IPS-NIHi11 (cell line): Measurements from ENCODE around the gene ASCC1.
"Not testable (repeated sequence)": the region's sequence is repeated elsewhere in the genome, so short reads cannot be mapped to it uniquely, and the experiment has no call there.

ENCODE experiments used
- DNase-seq: peaks from one replicate; pipeline ENCODE4 v3.0.0; 2012; ENCODE audit warnings: mixed read lengths, low spot score

Gene ASCC1

DNA sequence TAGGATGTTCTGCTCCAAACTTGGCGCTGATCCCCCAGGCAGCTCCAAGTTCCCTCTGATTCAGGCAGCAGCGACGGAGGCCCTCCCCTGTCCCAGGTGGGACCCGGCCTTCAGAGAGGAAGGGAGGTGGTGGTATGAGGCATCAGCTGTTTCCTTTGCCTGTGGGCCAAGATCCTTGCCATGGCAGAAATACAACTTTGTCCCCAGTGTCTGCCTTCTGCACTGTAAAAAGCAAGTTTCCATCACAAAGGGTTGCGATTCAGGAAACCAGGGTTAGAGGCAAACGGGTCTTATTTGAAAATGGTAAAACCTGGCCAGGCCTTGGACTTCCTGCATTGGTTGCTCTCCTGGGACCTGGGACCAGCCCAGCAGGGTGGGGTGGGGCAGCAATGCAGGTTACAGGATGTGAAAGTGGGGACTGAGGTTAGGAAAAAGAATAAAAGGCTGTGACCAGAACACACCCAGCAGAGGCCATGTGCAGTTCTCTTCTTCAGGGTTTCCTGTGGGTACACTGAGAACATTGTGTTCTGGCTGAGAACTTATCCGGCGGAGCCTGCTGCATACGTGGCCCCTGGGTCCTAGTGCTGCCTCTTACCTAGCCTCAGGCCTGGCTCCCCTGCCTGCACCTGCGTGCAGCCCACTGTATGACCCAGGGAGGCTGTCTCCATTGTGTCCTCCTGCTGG lies 32.5 kb upstream of the ASCC1 start:
- DNase-seq = peak; percentile 74

DNA sequence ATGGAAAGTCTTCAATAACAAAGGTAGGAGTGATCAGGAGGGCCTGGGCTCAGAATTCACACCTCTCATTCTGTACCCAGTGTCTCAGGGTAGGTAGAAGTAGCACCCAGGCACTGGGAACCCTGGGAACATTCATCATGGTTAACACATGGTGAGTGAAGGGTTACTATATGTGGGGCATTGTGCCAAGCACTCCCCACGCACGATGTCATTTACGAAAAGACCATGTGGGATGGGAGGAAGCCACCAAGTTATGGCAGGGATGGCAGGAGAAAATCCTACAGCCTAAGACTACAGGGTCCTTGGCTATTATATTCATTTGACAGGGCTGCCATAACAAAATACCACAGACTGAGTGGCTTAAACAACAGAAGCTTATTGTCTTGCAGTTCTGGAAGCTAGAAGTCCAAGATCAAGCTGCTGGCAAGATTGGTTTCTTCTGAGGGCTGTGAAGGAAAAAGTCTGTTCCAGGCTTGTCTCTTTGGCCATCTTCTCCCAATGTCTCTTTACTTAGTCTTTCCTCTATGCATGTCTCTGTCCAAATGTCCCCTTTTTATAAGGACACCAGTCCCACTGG lies 30.0 kb upstream of the ASCC1 start:
- DNase-seq = no peak

DNA sequence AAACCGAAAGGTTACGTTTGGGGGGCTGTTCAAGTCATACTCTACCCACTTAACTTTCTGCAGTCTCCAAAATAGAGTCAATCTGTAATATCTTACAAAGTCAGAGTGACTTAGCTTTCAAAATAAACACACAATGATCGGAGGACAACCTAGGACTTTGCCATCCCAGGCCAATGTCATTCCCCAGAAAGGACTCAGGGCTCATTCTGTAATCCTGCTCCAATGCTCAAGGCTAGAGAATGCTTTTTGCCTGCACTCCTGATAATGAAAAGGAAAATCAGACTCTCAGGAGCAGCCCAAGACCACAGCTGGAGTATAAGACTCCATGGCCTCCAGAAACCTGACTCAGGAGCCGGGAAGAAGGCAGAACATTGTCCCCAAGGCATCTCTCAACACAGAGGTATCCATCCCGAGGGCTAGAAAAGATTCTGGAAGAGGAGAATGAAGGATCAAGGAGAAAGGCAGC lies 28.5 kb upstream of the ASCC1 start:
- DNase-seq = no peak

DNA sequence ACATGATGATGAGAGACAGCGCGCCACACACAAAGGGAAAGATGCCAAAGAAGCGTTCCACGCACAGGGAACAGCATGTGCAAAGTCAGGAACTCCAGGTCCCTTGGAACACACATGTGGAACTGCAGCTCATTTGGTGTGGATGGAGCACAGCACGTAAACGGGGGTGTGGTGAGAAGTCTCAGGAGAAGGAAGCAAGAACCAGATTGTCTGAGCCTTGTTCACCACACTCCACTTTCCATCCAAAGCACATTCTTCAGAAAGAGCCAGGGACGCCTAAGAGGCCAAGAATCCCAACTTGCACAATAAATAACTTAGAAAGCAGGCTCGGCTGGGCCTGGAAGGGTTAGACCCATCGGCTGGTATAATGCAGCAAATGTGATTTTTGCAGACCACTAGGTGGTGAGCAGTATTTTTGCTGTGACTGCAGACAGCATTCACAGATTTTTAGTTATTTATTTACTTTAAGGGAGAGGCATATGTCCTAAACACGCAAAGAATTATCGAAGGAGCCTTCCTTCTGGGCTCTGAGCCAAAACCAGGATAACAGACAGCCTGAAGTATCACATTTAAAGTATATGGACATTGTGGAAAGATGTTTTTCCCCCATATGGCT lies 27.9 kb upstream of the ASCC1 start:
- DNase-seq = no peak

DNA sequence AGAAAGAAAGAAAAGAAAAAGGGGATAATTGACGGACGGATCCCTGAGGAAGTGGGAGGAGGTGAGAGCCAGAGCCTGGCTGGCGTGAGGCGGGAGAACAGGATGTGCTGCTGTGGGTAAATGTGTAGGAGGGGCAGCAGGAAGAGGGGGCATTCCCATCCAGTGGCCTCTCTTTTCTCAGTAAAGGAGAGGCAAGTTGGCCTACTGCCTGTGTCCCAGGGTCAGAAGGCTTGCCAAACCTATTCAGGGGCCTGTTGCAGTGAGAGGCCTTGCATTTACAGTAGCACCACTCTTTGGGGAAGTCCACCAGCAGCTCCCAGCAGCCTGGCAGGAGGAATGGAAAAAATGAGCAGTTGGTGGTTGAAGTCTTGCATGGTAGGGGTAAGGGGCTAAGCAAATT lies 26.6 kb upstream of the ASCC1 start:
- DNase-seq = peak; percentile 42

DNA sequence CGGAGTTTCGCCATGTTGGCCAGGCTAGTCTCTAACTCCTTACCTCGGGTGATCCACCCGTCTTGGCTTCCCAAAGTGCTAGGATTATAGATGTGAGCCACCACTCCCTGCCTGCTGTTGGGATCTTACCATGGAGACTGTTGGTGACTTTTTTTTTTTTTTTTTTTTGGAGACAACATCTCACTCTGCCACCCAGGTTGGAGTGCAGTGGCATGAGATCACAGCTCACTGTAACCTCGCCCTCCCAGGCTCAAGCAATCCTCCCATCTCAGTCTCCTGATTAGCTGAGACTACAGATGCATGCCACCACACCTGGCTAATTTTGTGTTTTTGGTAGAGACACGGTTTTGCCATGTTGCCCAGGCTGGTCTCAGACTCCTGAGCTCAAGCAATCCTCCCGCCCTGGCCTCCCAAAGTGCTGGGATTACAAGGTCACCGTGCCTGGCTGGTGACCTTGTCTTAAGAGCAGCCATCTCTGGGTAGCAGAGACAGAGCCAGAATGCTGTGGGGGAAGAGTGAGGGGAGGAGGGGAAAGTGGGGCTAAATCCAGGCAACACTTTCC lies 25.7 kb upstream of the ASCC1 start:
- DNase-seq = no peak

DNA sequence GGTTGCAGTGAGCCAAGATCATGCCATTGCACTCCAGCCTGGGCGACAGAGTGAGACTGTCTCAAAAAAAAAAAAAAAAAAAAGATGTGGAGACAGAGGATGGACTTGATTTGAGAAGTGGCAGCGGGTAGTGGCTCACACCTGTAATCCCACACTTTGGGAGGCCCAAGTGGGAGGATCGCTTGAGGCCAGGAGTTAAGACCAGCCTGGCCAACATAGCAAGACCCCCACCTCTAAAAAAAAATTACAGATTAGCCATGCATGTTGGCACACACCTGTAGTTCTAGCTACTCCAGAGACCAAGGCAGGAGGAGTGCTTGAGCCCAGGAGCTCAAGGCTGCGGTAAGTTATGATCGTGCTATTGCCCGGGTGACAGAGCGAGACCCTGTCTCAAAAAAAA lies 24.3 kb upstream of the ASCC1 start:
- no peak for DNase-seq

DNA sequence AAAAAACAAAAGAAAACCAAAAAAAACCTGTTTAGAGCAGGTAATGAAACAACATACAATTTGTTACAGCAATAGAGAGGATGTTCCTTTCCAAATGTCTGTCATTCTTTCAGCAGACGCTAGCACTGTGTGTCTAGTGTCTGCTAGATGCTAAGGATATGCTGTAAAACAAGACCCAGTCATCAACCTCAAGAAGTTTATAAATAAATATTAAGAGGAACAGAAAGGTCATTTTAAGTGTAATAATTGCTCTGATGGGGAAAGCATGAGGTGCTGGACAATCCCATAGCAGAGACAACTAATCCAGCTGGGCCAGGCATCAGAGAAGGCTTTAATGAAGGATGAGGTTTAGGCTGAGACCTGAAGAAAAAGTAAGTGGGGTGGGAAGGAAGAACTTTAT lies 23.3 kb upstream of the ASCC1 start:
- DNase-seq = no peak

DNA sequence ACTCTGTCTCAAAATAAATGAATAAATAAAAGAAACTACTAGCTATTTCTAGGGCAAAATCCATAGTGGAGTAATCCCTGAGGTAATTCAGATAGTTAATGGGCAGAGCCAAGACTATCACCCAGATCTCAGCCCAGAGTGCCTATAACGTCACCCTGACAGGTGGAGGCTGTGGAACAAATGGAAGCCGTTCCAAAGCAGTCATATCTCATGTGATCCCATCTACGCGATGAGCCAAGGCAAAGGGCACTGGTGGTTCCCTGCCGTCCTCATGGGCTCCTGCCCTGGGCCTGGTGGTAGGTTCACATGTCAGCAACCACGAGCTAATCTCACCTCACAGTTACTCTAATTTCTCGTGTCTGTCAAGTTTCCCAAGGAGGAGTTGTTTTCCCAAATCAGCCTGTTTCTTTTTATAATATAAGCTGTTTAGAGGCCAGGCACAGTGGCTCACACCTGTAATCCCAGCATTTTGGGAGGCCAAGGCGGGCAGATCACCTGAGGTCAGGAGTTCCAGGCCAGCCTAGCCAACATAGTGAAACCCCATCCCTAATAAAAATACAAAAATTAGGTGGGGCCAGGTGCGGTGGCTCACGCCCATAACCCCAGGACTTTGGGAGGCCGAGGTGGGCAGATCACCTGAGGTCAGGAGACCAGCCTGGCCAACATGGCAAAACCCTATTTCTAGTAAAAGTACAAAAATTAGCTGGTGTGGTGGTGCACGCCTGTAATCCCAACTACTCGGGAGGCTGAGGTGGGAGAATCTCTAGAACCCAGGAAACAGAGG lies 22.5 kb upstream of the ASCC1 start:
- no peak for DNase-seq

DNA sequence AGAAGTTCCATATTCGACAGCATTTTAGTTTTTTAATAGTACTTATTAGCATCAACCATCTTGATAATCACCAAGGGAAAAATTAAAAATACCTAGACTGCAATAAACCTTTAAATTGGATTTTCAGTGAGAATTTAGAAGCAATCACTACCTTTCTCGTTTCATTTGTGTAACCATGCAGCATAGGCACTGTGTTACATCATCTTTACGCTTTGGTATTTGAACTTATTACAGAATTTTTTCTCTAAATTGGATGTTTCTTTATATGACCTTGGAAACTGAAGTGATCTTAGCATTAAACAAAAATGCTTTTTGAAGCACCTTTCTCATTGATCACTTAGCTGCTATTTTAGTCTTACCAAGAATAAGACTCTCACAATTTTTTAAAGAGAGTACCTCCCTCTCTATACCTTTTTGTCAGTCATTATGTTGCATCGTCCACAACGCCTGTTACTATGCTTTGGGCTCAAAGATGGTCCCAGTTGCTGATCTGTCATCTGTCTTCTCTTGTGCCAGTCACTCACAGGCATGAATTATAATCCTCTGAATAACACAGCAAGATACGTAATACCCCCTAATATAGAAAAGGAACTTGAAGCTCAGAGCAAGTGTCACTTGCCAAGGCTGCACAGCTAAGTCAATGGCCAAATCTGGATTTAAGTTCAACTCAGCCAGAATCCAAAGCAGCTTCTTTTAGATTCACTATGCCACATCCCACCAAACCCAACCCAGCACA lies 19.6 kb upstream of the ASCC1 start:
- no peak for DNase-seq

DNA sequence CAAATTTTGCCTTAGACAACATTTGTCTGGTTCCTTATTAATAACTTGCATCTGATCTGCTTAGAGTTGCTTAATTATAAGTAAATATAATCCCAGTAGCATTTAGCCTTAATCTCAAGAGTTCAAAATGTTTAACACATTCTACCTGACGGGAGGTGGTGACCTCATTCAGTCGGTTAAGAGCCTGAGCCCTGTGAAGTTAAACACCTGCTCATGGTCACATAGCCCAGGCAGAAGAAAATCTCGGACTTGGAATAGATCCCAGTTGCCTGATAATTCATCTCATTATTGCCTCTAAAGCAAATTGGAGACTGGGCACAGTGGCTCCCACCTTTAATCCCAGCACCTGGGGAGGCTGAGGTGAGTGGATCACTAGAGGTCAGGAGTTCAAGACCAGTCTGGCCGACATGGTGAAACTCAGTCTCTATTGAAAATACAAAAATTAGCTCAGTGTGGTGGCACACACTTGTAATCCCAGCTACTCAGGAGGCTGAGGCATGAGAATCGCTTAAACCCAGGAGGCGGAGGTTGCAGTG lies 18.6 kb upstream of the ASCC1 start:
- no peak for DNase-seq

DNA sequence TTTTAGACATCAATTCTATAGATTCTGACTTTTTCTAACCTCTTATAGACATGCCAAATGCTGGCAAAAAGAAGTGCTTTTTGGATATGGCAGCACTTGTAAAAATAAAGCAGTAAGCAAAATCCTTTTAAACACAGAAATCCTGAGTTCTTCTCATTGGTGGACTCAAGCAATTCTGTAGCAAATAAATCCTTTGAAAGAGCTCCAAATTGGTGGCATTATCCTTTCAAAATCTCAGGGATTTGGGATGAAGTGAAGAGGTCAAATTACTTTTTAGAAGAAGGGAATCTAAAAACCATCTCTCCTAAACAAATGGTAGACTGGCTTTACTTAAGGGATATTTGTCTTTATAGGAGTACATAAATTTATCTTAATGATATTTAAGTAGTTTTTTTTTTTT lies 17.5 kb upstream of the ASCC1 start:
- DNase-seq = no peak

DNA sequence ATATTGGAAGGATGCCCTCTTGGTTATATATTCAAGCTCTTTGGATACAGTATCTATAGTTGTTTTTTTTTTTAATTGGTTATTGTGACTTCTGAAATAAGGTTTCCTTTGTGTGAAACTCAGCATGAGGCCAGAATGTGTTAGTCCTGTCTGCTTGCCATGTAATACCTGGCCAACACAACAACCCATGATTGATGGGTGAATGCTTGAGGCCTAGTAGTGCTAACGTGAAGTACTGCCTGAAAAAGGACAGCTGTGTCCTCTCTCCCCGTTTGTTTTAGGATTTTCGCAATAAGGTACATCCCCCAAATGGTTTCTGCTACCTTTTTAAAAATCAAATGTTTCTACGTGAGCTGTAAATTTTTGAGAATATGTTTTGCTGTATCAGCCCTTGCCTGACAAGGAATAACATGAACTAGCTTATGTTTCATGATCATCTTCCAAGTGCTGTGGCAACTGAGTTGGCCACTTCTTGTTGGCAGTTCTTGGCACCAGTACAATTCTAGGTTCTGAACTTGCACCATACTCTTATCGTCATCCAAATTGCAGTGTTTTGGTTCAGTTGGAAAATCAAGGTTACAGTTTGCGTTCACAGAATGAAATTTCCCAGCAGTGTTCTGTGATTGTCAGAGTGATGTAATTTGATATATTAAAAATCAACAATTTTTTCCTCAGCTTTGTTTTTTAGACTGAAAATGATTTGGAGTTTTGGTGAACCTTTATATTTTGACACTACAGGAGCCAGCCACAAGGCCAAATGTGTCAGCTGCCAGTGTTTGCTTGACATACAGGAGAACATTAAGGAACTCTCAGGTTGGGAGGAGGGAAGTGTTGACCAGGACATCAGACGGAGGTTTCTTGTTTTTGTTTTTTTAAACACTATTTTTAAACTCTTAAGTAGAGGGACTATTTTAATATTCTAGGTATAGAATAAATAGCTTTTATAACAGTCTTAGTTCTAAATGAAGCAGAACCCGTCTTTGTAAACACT lies 13.5 kb upstream of the ASCC1 start:
- no peak for DNase-seq

DNA sequence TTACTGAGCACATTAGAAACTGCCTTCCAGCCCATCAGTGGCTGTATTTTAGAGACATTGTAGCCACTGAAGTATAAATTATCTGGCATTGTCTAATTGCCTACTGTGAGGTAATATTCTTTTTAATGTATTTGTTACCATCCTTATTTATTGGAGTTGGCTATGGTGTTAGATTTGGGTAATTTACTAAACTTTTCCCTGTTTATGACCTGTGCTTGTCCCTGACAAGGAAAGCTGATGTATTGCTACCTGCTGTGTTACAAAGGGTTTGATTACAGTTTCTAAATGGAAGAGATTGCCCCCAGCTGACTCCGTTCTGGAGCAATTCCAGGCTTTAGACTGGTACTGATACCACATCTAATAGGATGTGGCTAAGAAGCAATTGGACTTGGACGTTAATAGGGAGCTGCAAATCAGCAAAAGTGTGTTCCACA lies 12.3 kb upstream of the ASCC1 start:
- DNase-seq = no peak

DNA sequence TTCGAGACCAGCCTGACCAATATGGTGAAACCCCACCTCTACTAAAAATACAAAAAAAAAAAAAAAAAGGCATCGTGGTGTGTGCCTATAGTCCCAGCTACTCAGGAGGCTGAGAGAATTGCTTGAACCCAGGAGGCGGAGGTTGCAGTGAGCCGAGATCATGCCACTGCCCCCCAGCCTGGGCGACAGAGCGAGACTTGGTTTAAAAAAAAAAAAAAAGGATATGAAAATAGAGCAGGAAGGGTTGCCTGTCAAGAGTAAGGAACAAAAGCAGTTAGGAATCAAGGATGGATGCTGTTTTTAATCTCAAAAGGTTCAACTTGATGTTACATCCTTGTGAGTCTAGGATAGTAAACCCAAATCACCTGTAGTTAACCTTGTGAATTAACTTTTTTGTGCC lies 11.8 kb upstream of the ASCC1 start:
- no peak for DNase-seq

DNA sequence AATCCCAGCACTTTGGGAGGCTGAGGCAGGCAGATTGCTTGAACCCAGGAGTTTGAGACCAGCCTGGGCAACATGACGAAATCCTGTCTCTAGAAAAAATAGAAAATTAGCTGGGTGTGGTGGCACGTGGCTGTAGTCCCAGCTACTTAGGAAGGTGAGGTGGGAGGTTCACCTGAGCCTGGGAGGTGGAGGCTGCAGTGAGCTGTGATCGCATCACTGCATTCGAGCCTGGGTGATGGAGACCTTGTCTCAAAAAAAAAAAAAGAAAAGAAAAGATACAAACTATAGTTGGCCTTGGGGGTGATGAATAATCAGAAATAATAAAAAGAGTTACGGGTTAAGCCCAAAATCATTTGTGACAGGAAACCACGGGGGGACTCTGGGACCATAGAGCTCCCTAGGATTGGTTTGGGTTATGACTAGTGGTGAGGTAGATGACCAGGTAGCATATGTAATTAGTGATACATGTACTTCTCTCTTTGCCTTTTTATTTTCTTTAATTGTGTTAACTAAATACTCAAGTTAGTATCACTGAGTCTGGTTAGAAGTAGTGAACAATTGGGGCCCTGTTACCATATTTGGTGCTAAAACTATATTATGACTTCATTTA lies 10.4 kb upstream of the ASCC1 start:
- DNase-seq = no peak

DNA sequence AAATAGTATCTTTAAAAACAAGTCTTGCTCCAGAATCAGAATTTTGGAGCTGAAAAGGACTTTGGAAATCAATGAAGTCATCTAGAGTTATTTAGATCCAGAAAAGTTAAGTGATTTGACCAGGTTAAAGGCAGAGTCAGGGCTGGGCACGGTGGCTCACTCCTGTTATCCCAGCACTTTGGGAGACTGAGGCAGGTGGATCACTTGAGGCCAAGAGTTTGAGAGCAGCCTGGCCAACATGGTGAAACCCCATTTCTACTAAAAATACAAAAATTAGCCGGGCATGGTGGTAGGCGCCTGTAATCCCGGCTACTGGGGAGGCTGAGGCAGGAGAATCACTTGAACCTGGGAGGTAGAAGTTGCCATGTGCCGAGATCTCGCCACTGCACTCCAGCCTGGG lies 8.1 kb upstream of the ASCC1 start:
- DNase-seq = not testable (repeated sequence)

DNA sequence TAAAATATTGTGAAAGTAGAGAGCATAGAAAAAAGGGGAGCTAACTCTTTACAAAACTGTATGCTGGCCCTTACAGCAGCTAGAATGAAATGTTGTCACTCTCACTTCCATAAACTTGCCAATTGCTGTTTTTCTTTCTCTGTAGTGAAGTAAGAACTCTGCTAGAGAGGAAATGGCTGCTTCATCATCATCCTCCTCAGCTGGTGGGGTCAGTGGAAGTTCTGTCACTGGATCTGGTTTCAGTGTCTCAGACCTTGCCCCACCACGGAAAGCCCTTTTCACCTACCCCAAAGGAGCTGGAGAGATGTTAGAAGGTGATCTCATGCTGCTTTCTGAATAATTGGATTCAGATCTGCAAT lies 7.6 kb upstream of the ASCC1 start:
- no peak for DNase-seq

DNA sequence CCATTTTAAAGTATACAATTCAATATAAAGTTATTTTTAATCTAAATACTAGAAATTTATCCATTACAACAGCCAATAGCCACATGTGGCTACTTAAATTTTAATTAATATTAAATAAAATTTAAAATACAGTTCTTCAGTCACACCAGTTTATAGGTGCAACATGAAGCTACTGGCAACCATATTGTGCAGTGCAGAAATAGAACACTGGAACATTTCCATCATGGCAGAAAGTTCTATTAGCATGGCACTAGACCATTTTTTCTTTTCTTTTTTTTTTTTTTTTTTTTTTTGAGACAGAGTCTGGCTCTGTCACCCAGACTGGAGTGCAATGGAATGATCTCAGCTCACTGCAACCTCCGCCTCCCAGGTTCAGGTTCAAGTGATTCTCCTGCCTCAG lies 5.2 kb upstream of the ASCC1 start:
- DNase-seq = no peak

DNA sequence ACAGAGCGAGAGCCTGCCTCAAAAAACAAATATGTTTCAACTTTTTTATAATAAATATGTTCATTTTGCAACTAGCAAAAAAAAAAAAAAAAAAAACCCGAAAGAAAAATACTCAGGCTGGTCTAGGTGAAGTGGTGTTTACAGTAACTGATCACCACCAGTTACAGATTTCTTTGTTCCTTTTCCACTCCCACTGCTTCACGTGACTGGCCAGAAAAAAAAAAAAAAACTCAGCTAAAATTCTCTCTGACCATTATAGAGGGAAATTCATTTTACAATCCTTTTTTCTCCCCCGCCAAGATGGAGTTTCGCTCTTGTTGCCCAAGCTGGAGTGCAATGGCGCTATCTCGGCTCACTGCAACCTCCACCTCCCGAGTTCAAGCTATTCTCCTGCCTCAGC lies 4.6 kb upstream of the ASCC1 start:
- no peak for DNase-seq
